Measurements from ENCODE around the gene LTA4H.
A peak's percentile ranks its signal among the peaks of the same experiment; 100 is the strongest.

The LTA4H gene

GRCh38 chr12:96006727-96007126 is 28.7 kb downstream of the LTA4H start:
- no peak for TF ChIP-seq CTCF (IDR thresholded peaks at IDR 0.05)
- H3K36me3 ChIP-seq = peaks cover 78 to 91% (median 80%) of the 10 kb centered on the region in 3 donors

GRCh38 chr12:96000858-96001257 is 34.5 kb downstream of the LTA4H start:
- Histone ChIP-seq H3K9me3 (no peaks in the 10 kb centered on the region), H3K27me3 (no peaks in the 10 kb centered on the region), H3K36me3 (peaks cover 35 to 50% (median 49%) of the 10 kb centered on the region in 3 donors), H3K27ac (no peak overlapping the region), H3K4me3 (no peak overlapping the region), H3K4me1 (peaks cover 0 to 8% (median 7%) of the 10 kb centered on the region in 4 donors)
- intact Hi-C loops (cut with DNase I; ENCODE audit: low total_unique reads) = no loop called here
- DNase-seq = no peak
- TF ChIP-seq CTCF (IDR thresholded peaks at IDR 0.05) = no peak

More at GRCh38 chr12:96006727-96007126, 28.7 kb downstream of the LTA4H start:
- Histone ChIP-seq H3K9me3 (no peaks in the 10 kb centered on the region), H3K4me1 (no peaks in the 10 kb centered on the region), H3K4me3 (no peak overlapping the region), H3K27me3 (no peaks in the 10 kb centered on the region), H3K27ac (no peak overlapping the region)
- no peak for DNase-seq
- intact Hi-C loops (cut with DNase I; ENCODE audit: low total_unique reads) = no loop called here

- intact Hi-C loops (cut with DNase I; ENCODE audit: low total_unique reads) = loop anchor here (10.0 kb wide), 1 partner anchor 425 kb away; no protein-coding TSS in a partner anchor
- TF ChIP-seq CTCF (IDR thresholded peaks at IDR 0.05) = no peak
- Histone ChIP-seq H3K27ac (no peak overlapping the region), H3K27me3 (no peaks in the 10 kb centered on the region), H3K4me3 (no peak overlapping the region), H3K9me3 (no peaks in the 10 kb centered on the region), H3K36me3 (peaks cover 21 to 36% (median 35%) of the 10 kb centered on the region in 3 donors), H3K4me1 (peaks cover 0 to 8% (median 7%) of the 10 kb centered on the region in 4 donors)
- no peak for DNase-seq
Measured at GRCh38 chr12:95999484-95999883, 35.9 kb downstream of the LTA4H start.

- peaks cover 0 to 8% (median 7%) of the 10 kb centered on the region in 4 donors for H3K4me1 ChIP-seq
- H3K27ac ChIP-seq = peak overlapping the region in 1 of 2 donors; percentile 14
- no peaks in the 10 kb centered on the region for H3K27me3 ChIP-seq
- H3K36me3 ChIP-seq = peaks cover 14 to 29% (median 28%) of the 10 kb centered on the region in 3 donors
- H3K9me3 ChIP-seq = no peaks in the 10 kb centered on the region
- no peak for DNase-seq
- no peak overlapping the region for H3K4me3 ChIP-seq
- TF ChIP-seq CTCF (IDR thresholded peaks at IDR 0.05) = peak; percentile 53 to 57
- intact Hi-C loops (cut with DNase I; ENCODE audit: low total_unique reads) = loop anchor here (10.0 kb wide), 1 partner anchor 424 kb away; no protein-coding TSS in a partner anchor
Measured at GRCh38 chr12:95998611-95999286, 36.6 kb downstream of the LTA4H start.

- intact Hi-C loops (cut with DNase I; ENCODE audit: low total_unique reads) = loop anchor here (10.0 kb wide), 1 partner anchor 423 kb away; no protein-coding TSS in a partner anchor
Measured at GRCh38 chr12:95997911-95998510, 37.4 kb downstream of the LTA4H start.

More at GRCh38 chr12:95997911-95998510, 37.4 kb downstream of the LTA4H start:
- Histone ChIP-seq H3K9me3 (no peaks in the 10 kb centered on the region), H3K27me3 (no peaks in the 10 kb centered on the region), H3K27ac (peak overlapping the region in 1 of 2 donors; percentile 4), H3K4me3 (no peak overlapping the region), H3K36me3 (peaks cover 13 to 22% (median 21%) of the 10 kb centered on the region in 3 donors), H3K4me1 (peaks cover 0 to 8% (median 7%) of the 10 kb centered on the region in 4 donors)
- no peak for TF ChIP-seq CTCF (IDR thresholded peaks at IDR 0.05)
- DNase-seq = no peak

Measured in tibial artery (tissue), 4 donors.